ENCODE results near the gene MYO9A. TPM values are rescaled to one million over a fixed set of nuclear protein-coding genes. Genes with fewer than 3 reads are reported as not detected.

MYO9A gene
- total and polyA plus RNA-seq, 10 of the 15 experiments (the other 5 are each of a cell fraction or from before 2014, with no cell fraction given) = 3.3 to 25.3 (median 12.2) TPM

- intact Hi-C loops (cut with micrococcal nuclease; ENCODE audit: unreplicated experiment) = no loop called here
- ATAC-seq (no peak), FAIRE-seq (no peak), DNase-seq (ENCODE audit: low read depth, low spot score) (no peak)
- ChIA-PET POLR2A (no interaction called here), CTCF (no interaction called here), RAD21 (ENCODE audit: unreplicated experiment) (no interaction called here), SMC1A (ENCODE audit: uncharacterized antibody, unreplicated experiment) (no interaction called here)
- Histone ChIP-seq H3K4me3 (no peak overlapping the region), H3K36me3 (ENCODE audit: control insufficient read depth in 2 of 2, insufficient read depth in 2 of 2, low read length in 1 of 2) (no peaks in the 10 kb centered on the region; a peak in 1 of 4 replicates), H3K4me2 (ENCODE audit: control insufficient read depth, insufficient read depth) (no peak overlapping the region), H3K9me3 (replicated peaks; ENCODE audit: control insufficient read depth, insufficient read depth, low read length) (no peaks in the 10 kb centered on the region; the same call in 2 of the 3 replicates), H3K27me3 (replicated peaks in 1 of 2; ENCODE audit: control insufficient read depth in 2 of 2, insufficient read depth in 2 of 2, low read length in 1 of 2) (no peaks in the 10 kb centered on the region), H4K20me1 (ENCODE audit: control insufficient read depth, insufficient read depth) (no peaks in the 10 kb centered on the region), H3K27ac (ENCODE audit: control insufficient read depth, insufficient read depth) (no peak overlapping the region), H3K79me2 (ENCODE audit: control insufficient read depth, insufficient read depth, low read length) (no peaks in the 10 kb centered on the region; the same call in 1 of the 2 replicates), H3K4me1 (ENCODE audit: control insufficient read depth, insufficient read depth, low read length) (no peaks in the 10 kb centered on the region), H3K9ac (ENCODE audit: control insufficient read depth, insufficient read depth, low read length) (no peak overlapping the region), H2AFZ (ENCODE audit: control insufficient read depth, low read depth, low read length) (no peak overlapping the region)
- in situ Hi-C loops (cut with MboI) = no loop called here
- TF ChIP-seq SMAD5 (IDR thresholded peaks at IDR 0.05; ENCODE audit: low read depth) = no peak
- no peak for TF ChIP-seq BCLAF1 (IDR thresholded peaks at IDR 0.05)
- TF ChIP-seq ZZZ3 (IDR thresholded peaks at IDR 0.05; ENCODE audit: control insufficient read depth, insufficient read length, low read depth) = no peak
- no peak for TF ChIP-seq MTA2 (IDR thresholded peaks at IDR 0.05; ENCODE audit: low read depth)
- BruUV-seq (replicated peaks) = no TSS peak
Measured at GRCh38 chr15:72047020-72047419, 70.9 kb downstream of the MYO9A start.

- no peak for DNase-seq (ENCODE audit: low read depth, low spot score)
- no peaks in the 10 kb centered on the region for H3K4me1 ChIP-seq (ENCODE audit: control insufficient read depth, insufficient read depth, low read length)
- no peaks in the 10 kb centered on the region for H3K79me2 ChIP-seq (ENCODE audit: control insufficient read depth, insufficient read depth, low read length)
- ChIA-PET POLR2A (interaction anchor here (0.6 kb wide), 1 partner anchor 22 kb away, joined by 4 read pairs; no protein-coding TSS in a partner anchor), RAD21 (ENCODE audit: unreplicated experiment) (no interaction called here), SMC1A (ENCODE audit: uncharacterized antibody, unreplicated experiment) (interaction anchor here (1.0 kb wide), 1 partner anchor 109 kb away, joined by 4 read pairs; no protein-coding TSS in a partner anchor), CTCF (interaction anchor here (0.6 to 1.5 kb wide), 2 partner anchors 111 to 240 kb away, joined by 3 to 4 read pairs; no protein-coding TSS in a partner anchor)
- no peak overlapping the region for H3K27ac ChIP-seq (ENCODE audit: control insufficient read depth, insufficient read depth)
- in situ Hi-C loops (cut with MboI) = no loop called here
- H3K9ac ChIP-seq (ENCODE audit: control insufficient read depth, insufficient read depth, low read length) = no peak overlapping the region
- WGBS (ENCODE audit: insufficient coverage, insufficient replicate concordance, low lambda C conversion rate, missing lambda C conversion rate) = 98% methylated on average over 3 of the region's 3 CpGs
- ATAC-seq = no peak
- H3K9me3 ChIP-seq (replicated peaks; ENCODE audit: control insufficient read depth, insufficient read depth, low read length) = no peaks in the 10 kb centered on the region
- H2AFZ ChIP-seq (ENCODE audit: control insufficient read depth, low read depth, low read length) = no peak overlapping the region
- H3K4me3 ChIP-seq = no peak overlapping the region
- no peaks in the 10 kb centered on the region for H4K20me1 ChIP-seq (ENCODE audit: control insufficient read depth, insufficient read depth)
- FAIRE-seq = no peak
- no peaks in the 10 kb centered on the region for H3K27me3 ChIP-seq (replicated peaks in 1 of 2; ENCODE audit: control insufficient read depth in 2 of 2, insufficient read depth in 2 of 2, low read length in 1 of 2)
- intact Hi-C loops (cut with micrococcal nuclease; ENCODE audit: unreplicated experiment) = no loop called here
- TF ChIP-seq BCL11A (IDR thresholded peaks at IDR 0.05; ENCODE audit: low read depth, low read length) (no peak), POLR2AphosphoS2 (IDR thresholded peaks at IDR 0.05; ENCODE audit: low read depth, low read length) (no peak)
- BruUV-seq (replicated peaks) = no TSS peak
- no peaks in the 10 kb centered on the region for H3K36me3 ChIP-seq (ENCODE audit: control insufficient read depth in 2 of 2, insufficient read depth in 2 of 2, low read length in 1 of 2)
- no peak overlapping the region for H3K4me2 ChIP-seq (ENCODE audit: control insufficient read depth, insufficient read depth)
Measured at GRCh38 chr15:72044956-72045355, 73.0 kb downstream of the MYO9A start.

Measured in GM12878 (cell line).